ENCODE data around the gene JAK2.

GRCh38 chr9:4937446-4937845, 47.6 kb upstream of the JAK2 start:
- TF ChIP-seq CTCF (conservative IDR thresholded peaks at IDR 0.05; ENCODE audit: low read depth, low read length) (no peak), CEBPB (IDR thresholded peaks at IDR 0.05; ENCODE audit: low read depth, low read length) (no peak), BHLHE40 (IDR thresholded peaks at IDR 0.05; ENCODE audit: low read depth, low read length) (no peak), MAZ (IDR thresholded peaks at IDR 0.05; ENCODE audit: borderline replicate concordance, low read depth, low read length) (no peak), ELK1 (IDR thresholded peaks at IDR 0.05; ENCODE audit: borderline replicate concordance, low read depth, low read length) (no peak), SMC3 (IDR thresholded peaks at IDR 0.05; ENCODE audit: low read depth, low read length) (no peak), POLR2A (IDR thresholded peaks at IDR 0.05; ENCODE audit: low read depth, low read length) (no peak), RAD21 (IDR thresholded peaks at IDR 0.05; ENCODE audit: low read length) (no peak), MXI1 (IDR thresholded peaks at IDR 0.05; ENCODE audit: borderline replicate concordance, low read depth, low read length) (no peak)
